Neuronal stem cell (in vitro differentiated cells): ENCODE measurements around the gene NFATC2IP.
"Not testable (repeated sequence)": the region's sequence is repeated elsewhere in the genome, so short reads cannot be mapped to it uniquely, and the experiment has no call there.

Source experiments
- DNase-seq: peaks from one replicate; pipeline ENCODE4 v3.0.0-alpha.2; 2013; ENCODE audit warnings: low spot score
- H2AFZ ChIP-seq: one replicate; pipeline ENCODE4 v1.6.1; 2013; ENCODE audit warnings: mild to moderate bottlenecking, low read length, inconsistent platforms
- H2AK5ac ChIP-seq: 2 replicates; pipeline ENCODE4 v1.6.1; 2013; ENCODE audit warnings: low read depth, mild to moderate bottlenecking, inconsistent platforms, low read length, moderate library complexity, mixed read lengths
- H2BK120ac ChIP-seq: 2 replicates; pipeline ENCODE4 v1.6.1; 2013; ENCODE audit warnings: low read depth, mild to moderate bottlenecking, inconsistent platforms, low read length, moderate library complexity, mixed read lengths
- H2BK12ac ChIP-seq: one replicate; pipeline ENCODE4 v1.6.1; 2013; ENCODE audit warnings: low read length, inconsistent platforms
- H2BK15ac ChIP-seq: 2 replicates; pipeline ENCODE4 v1.6.1; 2013; ENCODE audit warnings: mild to moderate bottlenecking, low read length, inconsistent platforms, mixed read lengths
- H2BK5ac ChIP-seq: one replicate; pipeline ENCODE4 v1.6.1; 2013; ENCODE audit warnings: inconsistent platforms, mild to moderate bottlenecking, low read length, moderate library complexity
- H3K14ac ChIP-seq: one replicate; pipeline ENCODE4 v1.6.1; 2013; ENCODE audit warnings: low read length, inconsistent platforms
- H3K18ac ChIP-seq: 2 replicates; pipeline ENCODE4 v1.6.1; 2013; ENCODE audit warnings: low read length, inconsistent platforms
- H3K23ac ChIP-seq: 2 replicates; pipeline ENCODE4 v1.6.1; 2013; ENCODE audit warnings: low read depth, mild to moderate bottlenecking, mixed read lengths, low read length, inconsistent platforms; ENCODE audit not compliant: poor library complexity
- H3K27ac ChIP-seq: replicated peaks from 3 replicates; pipeline ENCODE4 v1.5.1; 2013; ENCODE audit warnings: low read length, inconsistent platforms
- H3K27me3 ChIP-seq, 3 experiments: 2 replicates each; pipeline ENCODE4 v1.6.1; 2013; ENCODE audit warnings: low read length in 3 of 3, mild to moderate bottlenecking in 2 of 3, inconsistent platforms in 1 of 3, low read depth in 1 of 3, mixed read lengths in 1 of 3, moderate library complexity in 1 of 3; ENCODE audit not compliant: control insufficient read depth in 3 of 3, insufficient read depth in 3 of 3
- H3K36me3 ChIP-seq, 2 donors: replicated peaks in 1 of 2; 2 replicates each; pipeline ENCODE4 v1.6.1; 2013; ENCODE audit warnings: low read length in 2 of 2; ENCODE audit not compliant: control insufficient read depth in 2 of 2, insufficient read depth in 2 of 2
- H3K4ac ChIP-seq: 2 replicates; pipeline ENCODE4 v1.6.1; 2013; ENCODE audit warnings: inconsistent platforms, mild to moderate bottlenecking, low read length, moderate library complexity
- H3K4me1 ChIP-seq, 2 donors: 1 replicate in 1 of 2; 2 replicates in 1 of 2; pipeline ENCODE4 v1.6.1; 2013; ENCODE audit warnings: low read length in 2 of 2, low read depth in 1 of 2; ENCODE audit not compliant: control insufficient read depth in 2 of 2, insufficient read depth in 1 of 2
- H3K4me2 ChIP-seq: one replicate; pipeline ENCODE4 v1.6.1; 2013; ENCODE audit warnings: mild to moderate bottlenecking, low read length, inconsistent platforms; ENCODE audit not compliant: insufficient read depth, poor library complexity, severe bottlenecking
- H3K4me3 ChIP-seq, 2 donors: 2 replicates each; pipeline ENCODE4 v1.5.1; 2013; ENCODE audit warnings: low read length in 2 of 2, mild to moderate bottlenecking in 2 of 2, inconsistent platforms in 1 of 2, moderate library complexity in 1 of 2
- H3K79me1 ChIP-seq: one replicate; pipeline ENCODE4 v1.6.1; 2013; ENCODE audit warnings: low read depth, mild to moderate bottlenecking, inconsistent platforms, low read length, moderate library complexity
- H3K9ac ChIP-seq: one replicate; pipeline ENCODE4 v1.6.1; 2013; ENCODE audit warnings: mild to moderate bottlenecking, low read depth, low read length, inconsistent platforms; ENCODE audit not compliant: poor library complexity
- H3K9me3 ChIP-seq, 2 donors: replicated peaks in 1 of 2; 2 replicates each; pipeline versions ENCODE3 to v1.6.1; 2013; ENCODE audit warnings: low read length in 2 of 2, mild to moderate bottlenecking in 2 of 2, inconsistent platforms in 1 of 2, low read depth in 1 of 2, mixed read lengths in 1 of 2, moderate library complexity in 1 of 2; ENCODE audit not compliant: control insufficient read depth in 2 of 2, insufficient read depth in 1 of 2
- H4K8ac ChIP-seq: one replicate; pipeline ENCODE4 v1.6.1; 2013; ENCODE audit warnings: low read depth, mild to moderate bottlenecking, inconsistent platforms, low read length, moderate library complexity
- H4K91ac ChIP-seq: one replicate; pipeline ENCODE4 v1.6.1; 2013; ENCODE audit warnings: low read length, low read depth, mild to moderate bottlenecking, inconsistent platforms; ENCODE audit not compliant: poor library complexity
- WGBS, 2 donors: extraction: QIAGEN DNeasy Blood & Tissue Kit; methylation state at CpG; one replicate each; pipeline ENCODE4 v1.1.7; 2013; ENCODE audit warnings: missing lambda C conversion rate in 2 of 2, mixed read lengths in 1 of 2; ENCODE audit not compliant: insufficient read length in 2 of 2, insufficient replicate concordance in 1 of 2; ENCODE audit errors: extremely low coverage in 2 of 2; 5-methylcytosine and 5-hydroxymethylcytosine counted together

The NFATC2IP gene

GRCh38 chr16:28977703-28978662 is 27.2 kb downstream of the NFATC2IP start:
- H2AK5ac ChIP-seq, result no peak overlapping the region
- no peak overlapping the region for H4K8ac ChIP-seq
- H3K4me2 ChIP-seq, result no peak overlapping the region
- H3K79me1 ChIP-seq, result peaks cover 4% of the 10 kb centered on the region
- no peaks in the 10 kb centered on the region for H3K27me3 ChIP-seq
- no peak overlapping the region for H2BK5ac ChIP-seq
- no peak overlapping the region for H3K27ac ChIP-seq
- no peak overlapping the region for H2BK12ac ChIP-seq
- peaks cover 13 to 34% of the 10 kb centered on the region in 2 donors for H3K36me3 ChIP-seq
- H3K9me3 ChIP-seq, result peaks cover 3 to 5% of the 10 kb centered on the region in 2 donors
- no peak overlapping the region for H3K4ac ChIP-seq
- no peak overlapping the region for H3K4me3 ChIP-seq
- WGBS, 2 donors, result no CpG with 5 or more reads among the region's 11 CpGs
- no peak overlapping the region for H4K91ac ChIP-seq
- no peak overlapping the region for H3K18ac ChIP-seq
- no peak overlapping the region for H2BK120ac ChIP-seq
- H3K23ac ChIP-seq, result no peak overlapping the region
- DNase-seq, result no peak
- no peak overlapping the region for H3K14ac ChIP-seq
- H2BK15ac ChIP-seq, result no peak overlapping the region
- H3K4me1 ChIP-seq, result peaks cover 5 to 6% of the 10 kb centered on the region in 2 donors
- H3K9ac ChIP-seq, result no peak overlapping the region
- H2AFZ ChIP-seq, result no peak overlapping the region

DNA sequence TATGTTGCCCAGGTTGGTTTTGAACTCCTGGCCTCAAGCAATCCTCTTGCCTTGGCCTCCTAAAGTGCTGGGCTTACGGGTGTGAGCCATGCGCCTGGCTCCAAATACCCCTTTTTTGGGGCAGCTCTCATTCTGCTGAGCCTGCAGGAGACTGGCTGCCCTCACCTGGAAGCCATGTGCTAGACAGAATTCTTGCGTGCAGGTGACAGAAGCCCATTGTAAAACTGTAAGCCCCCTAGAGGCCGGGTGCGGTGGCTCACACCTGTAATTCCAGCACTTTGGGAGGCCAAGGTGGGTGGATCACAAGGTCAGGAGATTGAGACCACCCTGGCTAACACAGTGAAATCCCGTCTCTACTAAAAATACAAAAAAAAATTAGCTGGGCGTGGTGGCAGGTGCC is 29.6 kb downstream of the NFATC2IP start:
- not testable (repeated sequence) for H2BK120ac ChIP-seq, H3K79me1 ChIP-seq, H2AK5ac ChIP-seq, DNase-seq, H2AFZ ChIP-seq, H4K91ac ChIP-seq, H3K27ac ChIP-seq, H3K9me3 ChIP-seq, H3K23ac ChIP-seq, H3K4ac ChIP-seq, H2BK15ac ChIP-seq, H3K14ac ChIP-seq, H4K8ac ChIP-seq, H3K4me3 ChIP-seq, H3K18ac ChIP-seq, H3K4me2 ChIP-seq, H3K27me3 ChIP-seq, H2BK12ac ChIP-seq, H3K9ac ChIP-seq, H3K4me1 ChIP-seq, H2BK5ac ChIP-seq
- peaks cover 13 to 40% of the 10 kb centered on the region in 2 donors for H3K36me3 ChIP-seq
- WGBS, 2 donors, result no CpG with 5 or more reads among the region's 7 CpGs

DNA sequence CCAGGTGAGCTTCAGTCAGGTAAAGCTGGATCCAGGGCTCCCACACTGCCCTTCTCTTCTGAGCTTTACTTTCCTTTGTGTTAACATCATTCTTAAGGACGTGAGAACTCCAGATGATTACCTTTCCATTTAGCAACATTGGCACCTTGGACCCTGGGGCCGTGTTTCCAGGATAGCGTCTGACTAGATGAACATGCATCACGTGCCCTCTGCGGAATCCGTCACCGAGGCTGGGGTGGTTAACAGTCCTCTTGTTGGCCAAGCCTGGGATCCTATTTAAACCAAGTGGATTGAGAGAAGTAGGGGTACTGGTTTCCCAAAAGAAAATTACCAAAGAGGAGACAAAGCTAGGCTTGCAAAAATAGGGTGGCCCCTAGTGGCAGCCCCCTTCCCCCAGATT is 30.2 kb downstream of the NFATC2IP start:
- Histone ChIP-seq H3K4me1 (no peaks in the 10 kb centered on the region), H4K8ac (no peak overlapping the region), H2AK5ac (no peak overlapping the region), H3K9me3 (peaks cover 3 to 5% of the 10 kb centered on the region in 2 donors), H3K4me3 (no peak overlapping the region), H2BK120ac (no peak overlapping the region), H3K4ac (no peak overlapping the region), H3K27ac (no peak overlapping the region), H3K36me3 (peaks cover 13 to 40% of the 10 kb centered on the region in 2 donors), H3K79me1 (no peaks in the 10 kb centered on the region), H2BK15ac (no peak overlapping the region), H3K14ac (no peak overlapping the region), H3K9ac (no peak overlapping the region), H3K27me3 (no peaks in the 10 kb centered on the region), H3K23ac (no peak overlapping the region), H2BK5ac (no peak overlapping the region), H2AFZ (no peak overlapping the region), H3K4me2 (no peak overlapping the region), H4K91ac (no peak overlapping the region), H3K18ac (no peak overlapping the region), H2BK12ac (no peak overlapping the region)
- no peak for DNase-seq
- WGBS, 2 donors, result no CpG with 5 or more reads among the region's 7 CpGs

GRCh38 chr16:28981517-28981916 is 30.8 kb downstream of the NFATC2IP start:
- Histone ChIP-seq H3K27ac (no peak overlapping the region), H3K9me3 (peaks cover 3 to 5% of the 10 kb centered on the region in 2 donors), H2AK5ac (no peak overlapping the region), H3K79me1 (peaks cover under 1% of the 10 kb centered on the region), H3K23ac (no peak overlapping the region), H3K4me1 (no peaks in the 10 kb centered on the region), H3K4ac (no peak overlapping the region), H3K4me2 (no peak overlapping the region), H2BK120ac (no peak overlapping the region), H2BK15ac (no peak overlapping the region), H3K27me3 (no peaks in the 10 kb centered on the region), H2BK12ac (no peak overlapping the region), H3K4me3 (no peak overlapping the region), H3K18ac (no peak overlapping the region), H4K8ac (peak overlapping the region; percentile 96), H3K36me3 (peaks cover 16 to 40% of the 10 kb centered on the region in 2 donors), H4K91ac (no peak overlapping the region), H2BK5ac (no peak overlapping the region), H2AFZ (no peak overlapping the region), H3K9ac (no peak overlapping the region), H3K14ac (no peak overlapping the region)
- no CpG with 5 or more reads among the region's 12 CpGs for WGBS, 2 donors
- no peak for DNase-seq
